IPS-18c (cell line): ENCODE results near the gene SPATA33.
"Not testable (repeated sequence)": the region's sequence is repeated elsewhere in the genome, so short reads cannot be mapped to it uniquely, and the experiment has no call there.

Source experiments
- H3K4me3 ChIP-seq: 2 replicates; pipeline ENCODE4 v1.7.0; 2013; ENCODE audit warnings: low read depth, mild to moderate bottlenecking, low read length, moderate library complexity; ENCODE audit not compliant: insufficient read depth
- H3K9me3 ChIP-seq: one replicate; pipeline ENCODE4 v1.6.1; 2013; ENCODE audit warnings: mild to moderate bottlenecking, low read length, moderate library complexity; ENCODE audit not compliant: control insufficient read depth, insufficient read depth

SPATA33 gene

DNA sequence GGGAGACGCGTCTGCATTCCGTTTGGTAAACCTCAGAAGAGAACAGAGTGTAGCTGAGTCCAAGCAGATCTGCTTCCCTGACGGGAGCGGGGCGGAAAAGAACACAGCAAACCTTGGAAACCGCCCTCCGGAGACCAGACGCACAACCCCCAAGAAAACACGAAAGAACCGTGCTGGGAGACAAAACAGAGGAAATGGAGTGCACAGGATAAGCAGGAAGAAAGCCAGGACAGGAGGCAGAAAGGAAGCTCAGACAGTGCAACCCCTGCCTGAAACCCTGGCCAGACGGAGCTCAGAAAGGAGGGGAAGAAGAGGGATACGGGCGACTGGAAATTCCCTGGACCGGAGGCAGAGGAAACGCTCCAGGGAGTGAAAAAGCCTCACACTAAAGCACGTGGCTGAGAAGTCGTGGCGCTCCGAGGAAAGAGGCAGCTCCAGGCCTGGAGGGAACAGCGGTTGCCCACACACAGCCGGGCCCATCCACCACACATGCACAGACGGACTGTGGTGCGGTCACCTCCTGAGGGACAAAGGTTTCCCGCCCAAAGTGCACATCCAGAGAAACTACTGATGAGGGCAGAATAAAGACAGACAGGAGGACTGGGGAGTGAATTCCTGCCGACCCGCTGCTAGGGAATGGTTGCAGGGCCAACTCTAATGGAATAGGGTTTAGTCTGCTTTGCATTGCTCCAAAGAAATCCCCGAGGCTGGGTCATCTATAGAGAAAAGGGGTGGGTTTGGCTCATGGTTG, 34.0 kb upstream of the SPATA33 start:
- no peaks in the 10 kb centered on the region for H3K9me3 ChIP-seq
- no peak overlapping the region for H3K4me3 ChIP-seq

GRCh38 chr16:89624777-89625761, 32.6 kb upstream of the SPATA33 start:
- Histone ChIP-seq H3K9me3 (no peaks in the 10 kb centered on the region), H3K4me3 (no peak overlapping the region)

DNA sequence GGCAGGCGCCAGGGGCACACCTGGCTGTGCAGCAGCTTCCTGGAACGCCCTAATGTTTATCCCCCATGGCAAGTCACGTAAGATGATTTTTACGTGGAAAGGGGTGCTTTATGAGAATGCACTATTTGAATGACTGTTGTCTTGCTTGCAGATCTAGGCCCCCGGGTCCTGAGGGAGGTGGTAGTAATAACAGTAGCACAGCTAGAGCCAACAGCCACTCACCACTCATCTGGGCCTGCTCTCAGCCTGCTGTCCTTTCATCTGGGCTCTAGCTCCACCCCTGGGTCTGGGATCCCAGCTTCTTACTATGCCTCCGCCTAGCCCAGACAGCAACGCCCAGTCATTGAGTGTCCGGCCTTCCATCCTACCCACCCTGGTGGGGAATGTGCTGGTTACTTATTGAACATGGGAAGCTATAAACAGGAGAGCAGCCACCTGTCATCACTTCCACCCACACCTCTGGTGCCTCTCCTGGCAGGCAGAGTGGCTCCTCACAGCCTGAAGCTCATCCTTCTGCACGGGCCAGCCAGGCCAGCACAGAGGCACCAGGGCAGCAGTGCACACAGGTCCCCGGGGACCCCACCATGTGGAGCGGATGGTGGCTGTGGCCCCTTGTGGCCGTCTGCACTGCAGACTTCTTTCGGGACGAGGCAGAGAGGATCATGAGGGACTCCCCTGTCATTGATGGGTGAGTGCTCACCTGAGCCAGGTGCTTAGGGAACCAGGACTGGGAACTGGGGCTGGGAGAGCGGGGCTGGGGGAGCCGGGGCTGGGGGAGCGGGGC, 27.6 kb upstream of the SPATA33 start:
- H3K4me3 ChIP-seq: no peak overlapping the region
- H3K9me3 ChIP-seq: no peaks in the 10 kb centered on the region

- H3K9me3 ChIP-seq: no peaks in the 10 kb centered on the region
- H3K4me3 ChIP-seq: no peak overlapping the region
Measured at GRCh38 chr16:89633064-89633631, 24.5 kb upstream of the SPATA33 start.

GRCh38 chr16:89634463-89635385, 22.9 kb upstream of the SPATA33 start:
- H3K9me3 ChIP-seq, H3K4me3 ChIP-seq: not testable (repeated sequence)

- no peak overlapping the region for H3K4me3 ChIP-seq
- H3K9me3 ChIP-seq: no peaks in the 10 kb centered on the region
Measured at GRCh38 chr16:89636663-89637062, 21.0 kb upstream of the SPATA33 start.

DNA sequence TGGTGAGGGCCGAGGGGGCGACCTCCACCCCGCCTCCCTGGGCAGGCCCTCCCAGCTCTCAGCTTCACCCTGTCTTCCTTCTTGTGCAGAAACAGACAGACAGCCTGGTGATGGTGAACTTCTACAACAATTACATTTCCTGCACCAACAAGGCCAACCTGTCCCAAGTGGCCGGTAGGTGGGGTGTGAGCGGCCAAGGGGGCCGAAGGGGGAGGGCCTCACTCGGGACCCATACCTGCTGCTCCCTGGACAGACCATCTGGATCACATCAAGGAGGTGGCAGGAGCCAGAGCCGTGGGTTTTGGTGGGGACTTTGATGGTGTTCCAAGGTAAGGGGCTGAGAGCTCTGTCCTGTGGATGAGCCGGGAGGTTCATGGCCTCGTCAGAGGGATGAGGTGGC, 20.3 kb upstream of the SPATA33 start:
- no peaks in the 10 kb centered on the region for H3K9me3 ChIP-seq
- H3K4me3 ChIP-seq: no peak overlapping the region

GRCh38 chr16:89638455-89638854, 19.2 kb upstream of the SPATA33 start:
- H3K4me3 ChIP-seq: no peak overlapping the region
- H3K9me3 ChIP-seq: no peaks in the 10 kb centered on the region

DNA sequence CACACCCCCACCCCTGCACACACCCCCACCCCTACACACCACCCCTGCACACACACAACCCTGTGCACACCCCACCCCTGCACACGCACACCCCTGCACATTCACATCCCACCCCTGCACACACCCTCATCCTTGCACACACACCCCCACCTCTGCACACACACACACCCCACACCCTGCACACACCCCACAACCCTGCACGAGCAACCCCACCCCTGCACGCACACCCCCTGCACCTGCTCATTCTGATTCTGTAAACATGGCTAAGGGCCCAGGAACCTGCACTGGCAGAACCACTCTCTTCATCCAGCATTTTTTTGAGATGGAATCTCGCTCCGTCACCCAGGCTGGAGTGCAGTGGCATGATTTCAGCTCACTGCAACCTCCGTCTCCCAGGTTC, 18.3 kb upstream of the SPATA33 start:
- H3K9me3 ChIP-seq: no peaks in the 10 kb centered on the region

GRCh38 chr16:89641458-89642119, 16.0 kb upstream of the SPATA33 start:
- Histone ChIP-seq H3K4me3 (no peak overlapping the region), H3K9me3 (no peaks in the 10 kb centered on the region)

More for the DNA sequence above, 18.3 kb upstream of the SPATA33 start:
- no peak overlapping the region for H3K4me3 ChIP-seq

GRCh38 chr16:89642574-89642973, 15.1 kb upstream of the SPATA33 start:
- Histone ChIP-seq H3K9me3 (no peaks in the 10 kb centered on the region), H3K4me3 (no peak overlapping the region)

GRCh38 chr16:89643769-89644300, 13.8 kb upstream of the SPATA33 start:
- Histone ChIP-seq H3K9me3 (no peaks in the 10 kb centered on the region), H3K4me3 (no peak overlapping the region)

DNA sequence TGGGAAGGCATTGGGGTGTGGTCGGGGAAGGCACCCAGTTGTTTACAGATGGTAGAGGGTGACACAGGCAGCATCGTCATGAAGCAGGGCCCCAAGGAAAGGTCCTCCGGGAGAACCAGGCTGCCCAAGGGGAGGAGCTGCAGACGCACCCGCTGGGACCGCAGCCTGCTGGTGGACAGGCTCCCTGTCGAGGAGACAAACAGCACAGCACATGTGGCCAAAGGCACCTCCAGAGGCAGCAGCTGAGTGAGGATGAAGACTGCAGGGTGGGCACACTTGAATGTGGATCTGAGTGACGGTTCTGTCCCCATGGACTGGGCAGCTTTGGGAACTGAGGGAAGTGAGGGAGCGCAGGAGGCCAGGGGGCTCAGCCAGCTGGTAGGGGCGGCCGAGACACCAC, 12.5 kb upstream of the SPATA33 start:
- H3K4me3 ChIP-seq: no peak overlapping the region

DNA sequence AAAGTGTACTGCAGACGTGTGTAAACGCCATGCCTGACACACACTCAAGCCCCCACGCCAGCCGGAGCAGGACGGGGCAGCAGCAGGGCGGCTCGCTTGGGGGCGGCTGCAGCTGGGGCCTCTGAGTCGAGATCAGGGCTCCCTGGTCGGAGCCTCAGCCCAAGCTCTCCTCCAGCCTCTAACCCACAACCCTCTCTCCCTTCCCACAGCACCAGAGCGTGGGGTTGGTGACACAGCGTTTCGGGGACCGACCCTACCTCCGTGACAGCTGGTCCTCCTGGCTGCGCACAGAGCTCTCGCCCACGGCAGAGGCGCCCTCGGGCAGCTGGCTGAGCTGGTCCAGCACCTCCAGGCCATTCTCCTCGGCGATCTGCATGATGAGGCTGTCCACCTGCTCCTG, 11.4 kb upstream of the SPATA33 start:
- Histone ChIP-seq H3K4me3 (no peak overlapping the region), H3K9me3 (no peaks in the 10 kb centered on the region)

More for the DNA sequence above, 12.5 kb upstream of the SPATA33 start:
- H3K9me3 ChIP-seq: no peaks in the 10 kb centered on the region

GRCh38 chr16:89646906-89647305, 10.7 kb upstream of the SPATA33 start:
- Histone ChIP-seq H3K9me3 (no peaks in the 10 kb centered on the region), H3K4me3 (no peak overlapping the region)
